ENCODE data around the gene ZNF385A.

- TF ChIP-seq POLR2AphosphoS5 (IDR thresholded peaks at IDR 0.05) (no peak), POLR2A (IDR thresholded peaks at IDR 0.05) (no peak)
- TF ChIP-seq, protein P1, sequence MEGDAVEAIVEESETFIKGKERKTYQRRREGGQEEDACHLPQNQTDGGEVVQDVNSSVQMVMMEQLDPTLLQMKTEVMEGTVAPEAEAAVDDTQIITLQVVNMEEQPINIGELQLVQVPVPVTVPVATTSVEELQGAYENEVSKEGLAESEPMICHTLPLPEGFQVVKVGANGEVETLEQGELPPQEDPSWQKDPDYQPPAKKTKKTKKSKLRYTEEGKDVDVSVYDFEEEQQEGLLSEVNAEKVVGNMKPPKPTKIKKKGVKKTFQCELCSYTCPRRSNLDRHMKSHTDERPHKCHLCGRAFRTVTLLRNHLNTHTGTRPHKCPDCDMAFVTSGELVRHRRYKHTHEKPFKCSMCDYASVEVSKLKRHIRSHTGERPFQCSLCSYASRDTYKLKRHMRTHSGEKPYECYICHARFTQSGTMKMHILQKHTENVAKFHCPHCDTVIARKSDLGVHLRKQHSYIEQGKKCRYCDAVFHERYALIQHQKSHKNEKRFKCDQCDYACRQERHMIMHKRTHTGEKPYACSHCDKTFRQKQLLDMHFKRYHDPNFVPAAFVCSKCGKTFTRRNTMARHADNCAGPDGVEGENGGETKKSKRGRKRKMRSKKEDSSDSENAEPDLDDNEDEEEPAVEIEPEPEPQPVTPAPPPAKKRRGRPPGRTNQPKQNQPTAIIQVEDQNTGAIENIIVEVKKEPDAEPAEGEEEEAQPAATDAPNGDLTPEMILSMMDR (IDR thresholded peaks at IDR 0.05), result peak; percentile 76 to 97 (median 84)
These were observed 19.8 kb upstream of the ZNF385A start for GRCh38 chr12:54404061-54405004.

All from upper lobe of left lung (tissue), 4 donors.